Measurements from ENCODE around the gene SORCS2.

Gene SORCS2

GRCh38 chr4:7499661-7500060, 307.3 kb downstream of the SORCS2 start:
- Histone ChIP-seq H3K27ac (ENCODE audit: low read length) (no peak overlapping the region), H3K36me3 (ENCODE audit: insufficient read depth, low read length) (no peaks in the 10 kb centered on the region), H3K4me3 (ENCODE audit: low read depth in 1 of 2, low read length in 2 of 2) (no peak overlapping the region), H3K9me3 (ENCODE audit: insufficient read depth, low read length, severe bottlenecking) (no peaks in the 10 kb centered on the region), H3K9ac (ENCODE audit: low read depth, low read length) (no peak overlapping the region), H3K79me2 (ENCODE audit: insufficient read depth, low read length) (no peaks in the 10 kb centered on the region), H4K20me1 (ENCODE audit: insufficient read depth, low read length) (no peaks in the 10 kb centered on the region), H3K4me2 (ENCODE audit: insufficient read depth, low read length) (no peak overlapping the region), H3K27me3 (ENCODE audit: insufficient read depth, low read length, poor library complexity) (no peaks in the 10 kb centered on the region), H3K4me1 (ENCODE audit: insufficient read depth, low read length) (no peaks in the 10 kb centered on the region), H2AFZ (ENCODE audit: low read depth, low read length) (no peak overlapping the region)
- TF ChIP-seq CTCF (IDR thresholded peaks at IDR 0.05; ENCODE audit: borderline replicate concordance, extremely low read depth, low read length, poor library complexity, severe bottlenecking) (no peak), EZH2 (IDR thresholded peaks at IDR 0.05; ENCODE audit: borderline replicate concordance, low read depth, low read length, severe bottlenecking) (no peak)
- DNase-seq (no peak), ATAC-seq (ENCODE audit: insufficient read depth, low read depth) (no peak)

GRCh38 chr4:7500404-7500803, 308.1 kb downstream of the SORCS2 start:
- H3K4me2 ChIP-seq (ENCODE audit: insufficient read depth, low read length), result no peak overlapping the region
- DNase-seq (no peak), ATAC-seq (ENCODE audit: insufficient read depth, low read depth) (no peak)
- H3K9me3 ChIP-seq (ENCODE audit: insufficient read depth, low read length, severe bottlenecking), result no peaks in the 10 kb centered on the region
- H3K36me3 ChIP-seq (ENCODE audit: insufficient read depth, low read length), result no peaks in the 10 kb centered on the region
- no peak for TF ChIP-seq EZH2 (IDR thresholded peaks at IDR 0.05; ENCODE audit: borderline replicate concordance, low read depth, low read length, severe bottlenecking)
- no peak for TF ChIP-seq CTCF (IDR thresholded peaks at IDR 0.05; ENCODE audit: borderline replicate concordance, extremely low read depth, low read length, poor library complexity, severe bottlenecking)
- no peak overlapping the region for H3K9ac ChIP-seq (ENCODE audit: low read depth, low read length)
- H2AFZ ChIP-seq (ENCODE audit: low read depth, low read length), result no peak overlapping the region
- H3K4me3 ChIP-seq (ENCODE audit: low read depth in 1 of 2, low read length in 2 of 2), result no peak overlapping the region
- H3K4me1 ChIP-seq (ENCODE audit: insufficient read depth, low read length), result no peaks in the 10 kb centered on the region
- no peaks in the 10 kb centered on the region for H3K27me3 ChIP-seq (ENCODE audit: insufficient read depth, low read length, poor library complexity)
- H3K27ac ChIP-seq (ENCODE audit: low read length), result no peak overlapping the region
- no peaks in the 10 kb centered on the region for H3K79me2 ChIP-seq (ENCODE audit: insufficient read depth, low read length)
- H4K20me1 ChIP-seq (ENCODE audit: insufficient read depth, low read length), result no peaks in the 10 kb centered on the region

GRCh38 chr4:7501314-7501713, 309.0 kb downstream of the SORCS2 start:
- Histone ChIP-seq H3K4me2 (ENCODE audit: insufficient read depth, low read length) (no peak overlapping the region), H4K20me1 (ENCODE audit: insufficient read depth, low read length) (no peaks in the 10 kb centered on the region), H3K4me3 (ENCODE audit: low read depth in 1 of 2, low read length in 2 of 2) (no peak overlapping the region), H3K9ac (ENCODE audit: low read depth, low read length) (no peak overlapping the region), H3K4me1 (ENCODE audit: insufficient read depth, low read length) (no peaks in the 10 kb centered on the region), H3K9me3 (ENCODE audit: insufficient read depth, low read length, severe bottlenecking) (no peaks in the 10 kb centered on the region), H3K79me2 (ENCODE audit: insufficient read depth, low read length) (no peaks in the 10 kb centered on the region), H3K36me3 (ENCODE audit: insufficient read depth, low read length) (no peaks in the 10 kb centered on the region), H2AFZ (ENCODE audit: low read depth, low read length) (no peak overlapping the region), H3K27ac (ENCODE audit: low read length) (no peak overlapping the region), H3K27me3 (ENCODE audit: insufficient read depth, low read length, poor library complexity) (no peaks in the 10 kb centered on the region)
- ATAC-seq (ENCODE audit: insufficient read depth, low read depth) (no peak), DNase-seq (no peak)
- no peak for TF ChIP-seq CTCF (IDR thresholded peaks at IDR 0.05; ENCODE audit: borderline replicate concordance, extremely low read depth, low read length, poor library complexity, severe bottlenecking)
- TF ChIP-seq EZH2 (IDR thresholded peaks at IDR 0.05; ENCODE audit: borderline replicate concordance, low read depth, low read length, severe bottlenecking), result no peak

- no peak for TF ChIP-seq CTCF (IDR thresholded peaks at IDR 0.05; ENCODE audit: borderline replicate concordance, extremely low read depth, low read length, poor library complexity, severe bottlenecking)
- TF ChIP-seq EZH2 (IDR thresholded peaks at IDR 0.05; ENCODE audit: borderline replicate concordance, low read depth, low read length, severe bottlenecking), result no peak
- no peaks in the 10 kb centered on the region for H4K20me1 ChIP-seq (ENCODE audit: insufficient read depth, low read length)
- H3K4me2 ChIP-seq (ENCODE audit: insufficient read depth, low read length), result no peak overlapping the region
- H3K36me3 ChIP-seq (ENCODE audit: insufficient read depth, low read length), result no peaks in the 10 kb centered on the region
- no peaks in the 10 kb centered on the region for H3K79me2 ChIP-seq (ENCODE audit: insufficient read depth, low read length)
- peaks cover 3% of the 10 kb centered on the region for H3K27me3 ChIP-seq (ENCODE audit: insufficient read depth, low read length, poor library complexity)
- H2AFZ ChIP-seq (ENCODE audit: low read depth, low read length), result no peak overlapping the region
- no peaks in the 10 kb centered on the region for H3K4me1 ChIP-seq (ENCODE audit: insufficient read depth, low read length)
- no peak for DNase-seq
- H3K4me3 ChIP-seq (ENCODE audit: low read depth in 1 of 2, low read length in 2 of 2), result no peak overlapping the region
- H3K9ac ChIP-seq (ENCODE audit: low read depth, low read length), result no peak overlapping the region
- H3K9me3 ChIP-seq (ENCODE audit: insufficient read depth, low read length, severe bottlenecking), result no peaks in the 10 kb centered on the region
- ATAC-seq (ENCODE audit: insufficient read depth, low read depth), result no peak
- no peak overlapping the region for H3K27ac ChIP-seq (ENCODE audit: low read length)
These were observed 309.5 kb downstream of the SORCS2 start for GRCh38 chr4:7501873-7502272.
